ENCODE results near the gene BBC3.
A peak's percentile ranks its signal among the peaks of the same experiment; 100 is the strongest.

Gene BBC3

DNA sequence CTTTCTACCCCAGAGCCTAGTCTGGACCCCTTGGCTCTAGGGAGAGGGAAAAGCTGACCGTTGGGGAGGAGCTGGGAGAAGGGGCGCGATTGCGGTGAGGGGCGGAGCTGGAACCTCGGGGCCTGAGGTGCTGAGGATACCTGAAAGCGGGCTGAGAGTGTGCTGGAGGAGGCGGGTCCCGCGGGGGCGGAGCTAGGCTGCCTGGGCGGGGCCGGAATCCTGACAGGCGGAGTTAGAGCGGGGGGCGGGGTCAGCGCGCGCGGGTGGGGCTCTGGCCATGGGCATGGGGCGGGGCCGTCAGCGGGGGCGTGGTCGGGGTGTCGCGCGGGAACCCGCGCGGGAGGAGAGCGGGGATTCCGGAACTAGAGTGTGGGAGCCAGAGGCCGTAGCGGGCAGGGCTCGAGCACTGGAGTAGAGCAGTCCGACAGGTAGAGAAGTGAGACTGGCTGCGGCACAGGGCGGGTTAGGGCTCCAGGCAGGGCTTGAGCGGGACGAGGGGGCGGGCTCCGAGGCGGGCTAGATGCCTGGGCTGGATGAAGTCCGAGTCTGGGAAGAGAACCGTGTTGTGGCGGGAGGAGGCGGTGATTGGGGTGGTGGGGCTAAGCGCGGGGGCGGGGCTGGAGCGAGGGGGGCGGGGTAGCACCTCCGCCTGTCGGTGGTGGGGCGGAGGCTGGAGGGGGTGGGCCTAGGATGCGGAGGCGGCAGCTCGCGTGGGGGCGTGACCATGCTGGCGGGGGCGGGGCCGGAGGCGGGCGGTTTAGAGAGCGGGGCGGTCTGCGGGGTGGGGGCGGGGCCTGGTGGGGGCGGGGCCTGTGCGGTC, 43.3 kb upstream of the BBC3 start, which contains the start of gene INAFM1:
Gene INAFM1 (plus strand): TSS at position 815 of the 820 bp plus-strand sequence. CDS start 35 bp downstream, outside the sequence.
- Histone ChIP-seq H3K27ac (peak within 1 kb of the TSS; percentile 95), H3K27me3 (ENCODE audit: insufficient read depth, low read depth, severe bottlenecking) (no peaks in the 10 kb centered on the region), H3K4me3 (ENCODE audit: low read depth, low read length) (peak within 1 kb of the TSS; percentile 94), H3K36me3 (peaks cover 36% of the 10 kb centered on the region), H3K9me3 (ENCODE audit: severe bottlenecking) (no peaks in the 10 kb centered on the region)
- TF ChIP-seq CTCF (IDR thresholded peaks at IDR 0.05; ENCODE audit: low read depth, low read length): no peak
- DNase-seq: peak; percentile 96

- peaks cover 35% of the 10 kb centered on the region for H3K36me3 ChIP-seq
- H3K27me3 ChIP-seq (ENCODE audit: insufficient read depth, low read depth, severe bottlenecking): no peaks in the 10 kb centered on the region
- peak overlapping the region; percentile 95 for H3K27ac ChIP-seq
- no peak for TF ChIP-seq CTCF (IDR thresholded peaks at IDR 0.05; ENCODE audit: low read depth, low read length)
- no peaks in the 10 kb centered on the region for H3K9me3 ChIP-seq (ENCODE audit: severe bottlenecking)
- DNase-seq: peak; percentile 96
- peak overlapping the region; percentile 94 for H3K4me3 ChIP-seq (ENCODE audit: low read depth, low read length)
Measured at GRCh38 chr19:47273313-47274070, 42.5 kb upstream of the BBC3 start.

GRCh38 chr19:47272448-47273312, 41.7 kb upstream of the BBC3 start:
- Histone ChIP-seq H3K27me3 (ENCODE audit: insufficient read depth, low read depth, severe bottlenecking) (no peaks in the 10 kb centered on the region), H3K9me3 (ENCODE audit: severe bottlenecking) (no peaks in the 10 kb centered on the region), H3K4me3 (ENCODE audit: low read depth, low read length) (peak overlapping the region; percentile 94), H3K27ac (peak overlapping the region; percentile 95), H3K36me3 (peaks cover 42% of the 10 kb centered on the region)
- TF ChIP-seq CTCF (IDR thresholded peaks at IDR 0.05; ENCODE audit: low read depth, low read length): no peak
- DNase-seq: peak; percentile 98

DNA sequence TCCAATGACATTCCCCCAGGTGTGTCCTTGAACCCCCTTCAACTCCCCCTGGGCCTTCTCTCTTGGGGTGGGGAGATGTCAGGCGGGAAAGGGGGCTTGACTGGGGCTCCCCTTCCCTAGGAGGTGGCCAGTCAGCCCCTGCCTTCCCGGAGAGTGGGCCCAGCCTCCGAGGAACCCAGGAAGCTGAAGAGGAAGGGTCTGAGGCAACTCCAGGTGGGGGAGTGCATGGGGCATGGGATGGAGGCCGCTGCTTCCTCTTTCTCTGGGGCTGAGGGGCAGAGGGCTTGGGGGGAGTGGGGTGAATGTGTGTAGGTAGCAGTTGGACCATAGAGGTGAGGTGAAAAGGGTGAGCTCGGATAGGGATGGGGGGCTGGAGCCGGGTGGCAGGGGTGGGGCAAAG, 41.0 kb upstream of the BBC3 start:
- TF ChIP-seq CTCF (IDR thresholded peaks at IDR 0.05; ENCODE audit: low read depth, low read length): no peak
- H3K36me3 ChIP-seq: peaks cover 49% of the 10 kb centered on the region
- no peak for DNase-seq
- H3K27ac ChIP-seq: peak overlapping the region; percentile 95
- H3K4me3 ChIP-seq (ENCODE audit: low read depth, low read length): peak overlapping the region; percentile 94
- H3K27me3 ChIP-seq (ENCODE audit: insufficient read depth, low read depth, severe bottlenecking): no peaks in the 10 kb centered on the region
- H3K9me3 ChIP-seq (ENCODE audit: severe bottlenecking): no peaks in the 10 kb centered on the region

DNA sequence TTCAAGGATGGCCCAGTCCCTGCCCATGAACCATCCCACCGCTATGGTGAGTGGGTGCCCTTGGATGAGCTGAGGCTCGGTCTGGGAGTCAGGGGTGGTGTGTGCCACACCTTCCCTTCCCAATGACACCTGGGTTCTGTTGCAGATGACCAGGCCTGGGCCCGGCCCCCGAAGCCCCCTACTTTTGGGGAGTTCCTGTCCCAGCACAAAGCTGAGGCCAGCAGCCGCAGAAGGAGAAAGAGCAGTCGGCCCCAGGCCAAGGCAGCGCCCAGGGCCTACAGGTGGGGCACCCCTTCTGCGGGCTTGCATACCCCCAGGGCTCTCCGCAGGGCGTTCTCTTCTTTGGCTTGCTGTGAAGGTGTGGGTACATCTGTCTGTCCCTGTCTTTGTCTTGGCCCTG, 39.4 kb upstream of the BBC3 start:
- no peaks in the 10 kb centered on the region for H3K27me3 ChIP-seq (ENCODE audit: insufficient read depth, low read depth, severe bottlenecking)
- DNase-seq: no peak
- H3K4me3 ChIP-seq (ENCODE audit: low read depth, low read length): no peak overlapping the region
- TF ChIP-seq CTCF (IDR thresholded peaks at IDR 0.05; ENCODE audit: low read depth, low read length): no peak
- H3K36me3 ChIP-seq: peaks cover 56% of the 10 kb centered on the region
- no peaks in the 10 kb centered on the region for H3K9me3 ChIP-seq (ENCODE audit: severe bottlenecking)
- peak overlapping the region; percentile 95 for H3K27ac ChIP-seq

All from WERI-Rb-1 (cell line).